ENCODE data around the gene LY6G6F.

LY6G6F gene

DNA sequence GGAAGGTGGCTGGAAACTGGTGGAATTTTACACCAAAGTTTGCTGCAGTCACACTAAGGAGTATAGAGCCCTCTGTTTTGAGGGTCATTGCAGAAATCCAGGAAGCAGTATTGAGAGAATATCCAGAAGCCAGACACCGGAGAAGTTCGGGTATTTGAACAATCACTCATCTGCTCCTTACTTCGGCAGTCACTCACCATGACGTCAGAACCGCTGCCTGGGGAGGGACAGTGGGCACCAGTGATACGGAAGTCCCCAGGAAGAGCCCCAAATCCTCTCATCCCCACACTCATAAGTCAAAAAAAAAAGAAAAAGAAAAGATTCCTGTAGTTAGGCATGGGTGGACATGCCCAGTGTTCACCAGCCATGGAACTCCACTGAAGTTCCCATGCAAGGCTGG lies 29.8 kb upstream of the LY6G6F start:
- FAIRE-seq = no peak

DNA sequence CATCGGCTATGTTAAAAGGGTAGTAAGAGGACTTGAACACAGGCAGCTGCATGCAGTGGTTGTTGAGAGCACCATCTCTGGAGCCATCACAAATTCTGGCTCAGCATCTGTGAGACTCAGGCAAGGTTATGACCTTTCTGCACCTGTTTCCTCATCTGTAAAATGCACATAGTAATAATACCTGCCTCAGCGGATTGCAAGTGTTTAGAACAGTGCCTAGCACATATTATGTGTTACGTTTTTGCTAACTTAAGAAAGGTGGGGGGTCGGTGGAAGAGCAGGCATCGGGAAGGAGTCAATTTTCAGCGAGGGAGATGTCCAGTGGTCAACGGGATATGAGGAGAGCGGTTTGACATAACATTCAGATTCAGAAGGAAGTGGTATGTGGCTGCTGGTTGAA lies 28.7 kb upstream of the LY6G6F start:
- FAIRE-seq = no peak

DNA sequence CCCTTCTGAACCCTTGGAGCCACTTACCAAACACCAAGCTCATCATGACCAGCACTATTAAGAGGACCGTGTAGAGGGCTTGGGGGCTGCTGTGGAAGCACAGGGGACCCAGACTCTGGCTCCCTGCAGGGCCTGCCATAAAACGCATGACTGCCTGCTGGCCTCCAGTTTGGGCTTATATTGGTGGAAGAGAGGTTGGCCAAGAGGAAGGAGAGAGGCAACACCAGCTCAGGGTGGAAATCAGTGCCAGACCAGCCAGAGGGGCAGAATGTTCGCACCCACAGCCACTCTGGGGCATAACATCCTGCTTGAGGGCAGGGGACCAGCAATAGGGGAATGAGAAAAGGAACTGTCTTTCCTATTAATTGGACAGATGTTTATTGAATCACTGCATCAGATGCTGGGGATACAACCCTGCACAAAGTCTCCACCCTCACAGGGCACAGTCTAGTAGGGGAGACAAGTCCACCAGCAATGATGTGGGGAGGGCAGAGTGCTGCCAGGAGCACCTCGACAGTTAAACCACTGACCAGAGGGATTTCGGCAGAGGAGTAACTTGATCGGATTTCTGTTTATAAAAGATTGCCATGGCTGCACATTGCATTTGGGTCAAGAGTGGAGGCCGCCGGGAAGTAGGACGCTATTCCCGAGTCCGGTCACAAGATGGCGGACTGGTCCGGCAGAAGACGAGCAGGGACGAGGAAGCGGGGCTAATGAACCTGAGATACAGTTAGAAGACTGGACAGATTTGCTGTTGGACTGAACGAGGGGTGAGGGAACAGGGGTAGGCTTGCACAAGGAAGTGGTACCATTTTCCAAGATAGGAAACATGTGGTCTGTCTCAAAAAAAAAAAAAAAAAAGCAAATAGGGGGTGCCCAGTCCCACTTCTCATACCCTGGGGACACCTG lies 26.2 kb upstream of the LY6G6F start, which contains the start of gene LY6G5C:
LY6G5C (minus strand) TSS at position 842 of the 909 bp plus-strand sequence; CDS start at position 148, 694 bp downstream.
- peak; percentile 35 for FAIRE-seq

DNA sequence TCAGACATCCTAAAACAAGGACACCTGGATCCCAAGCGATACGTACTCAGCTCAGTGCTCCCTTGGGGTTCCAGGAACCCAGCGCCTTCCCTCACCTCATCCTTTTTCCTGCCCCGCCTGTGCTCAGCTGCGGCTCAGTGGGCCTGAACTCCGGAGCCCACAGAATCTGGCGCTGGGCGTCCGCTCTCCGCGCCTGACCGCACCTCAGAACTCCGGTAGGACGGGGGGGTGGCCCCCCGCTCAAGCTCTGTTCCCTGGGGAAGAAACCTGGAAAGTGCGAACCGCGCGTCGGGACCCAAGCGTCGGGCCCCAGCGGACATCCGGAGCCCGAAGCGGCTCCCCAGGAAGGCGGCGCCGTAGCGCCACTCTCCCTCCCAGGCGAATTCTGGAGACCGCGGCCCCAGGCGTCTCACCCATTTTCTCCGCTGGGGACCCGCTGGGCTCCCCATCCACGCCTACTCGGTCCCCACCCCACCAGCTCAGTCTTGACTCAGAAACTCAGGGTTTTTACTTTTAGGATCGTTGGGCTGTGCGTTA lies 25.5 kb upstream of the LY6G6F start:
- FAIRE-seq = no peak

DNA sequence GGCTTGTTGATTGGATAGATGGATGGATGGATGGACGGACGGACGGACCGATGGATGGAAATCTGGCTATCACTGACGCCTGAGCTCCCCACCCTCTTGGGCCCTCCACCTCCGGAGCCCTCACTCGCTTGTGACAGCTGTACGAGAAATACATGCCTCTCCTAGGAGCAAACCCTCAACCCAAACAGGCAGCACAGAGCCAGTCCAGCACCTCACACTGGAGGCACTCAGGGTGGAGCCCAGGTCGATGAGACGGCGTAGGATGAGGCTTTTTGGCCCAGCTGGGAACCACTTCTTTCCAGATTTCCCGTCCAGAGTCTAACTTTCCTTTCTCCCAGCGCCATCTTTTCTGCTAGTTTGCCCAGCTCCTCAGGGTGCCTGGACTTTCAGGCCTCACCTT lies 23.1 kb upstream of the LY6G6F start:
- no peak for FAIRE-seq

DNA sequence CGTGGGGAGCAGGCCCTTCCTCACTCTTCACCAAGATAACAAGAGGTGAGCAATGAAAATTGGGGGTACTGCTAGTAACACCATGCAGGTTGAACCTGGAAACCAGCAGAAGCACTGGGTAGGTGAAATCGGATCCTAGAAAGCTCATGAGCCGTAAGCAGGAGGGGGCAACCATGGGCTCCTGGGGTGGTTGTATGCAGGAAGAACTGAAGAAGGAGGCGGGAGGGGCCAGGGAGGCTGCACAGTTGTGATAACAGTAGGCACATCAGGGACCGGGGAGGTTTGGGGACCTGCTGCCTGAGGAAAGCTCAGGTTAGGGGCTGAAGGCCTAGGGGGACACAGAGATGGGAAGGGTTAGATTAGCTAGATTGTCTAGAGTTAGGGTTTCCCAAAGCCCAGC lies 20.2 kb upstream of the LY6G6F start:
- no peak for FAIRE-seq

DNA sequence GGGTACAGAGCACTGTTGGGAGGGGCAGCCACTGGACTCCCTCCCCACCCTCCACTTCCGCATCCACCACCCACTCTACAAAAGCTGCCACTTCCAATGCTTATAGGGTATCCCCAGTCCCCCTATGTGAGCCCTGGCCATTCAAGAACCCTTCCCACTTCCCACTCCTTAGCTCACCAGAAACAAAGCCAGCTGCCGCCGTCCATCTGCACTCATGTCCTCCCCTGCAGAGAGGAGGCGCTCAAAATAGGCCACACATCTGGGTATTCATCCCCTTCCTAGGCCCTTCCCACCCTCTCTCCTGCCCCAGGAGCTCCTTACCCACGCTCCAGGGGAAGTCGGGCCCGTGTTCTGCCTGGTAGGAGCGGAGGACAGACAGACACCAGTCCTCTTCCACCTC lies 19.3 kb upstream of the LY6G6F start:
- FAIRE-seq = no peak

DNA sequence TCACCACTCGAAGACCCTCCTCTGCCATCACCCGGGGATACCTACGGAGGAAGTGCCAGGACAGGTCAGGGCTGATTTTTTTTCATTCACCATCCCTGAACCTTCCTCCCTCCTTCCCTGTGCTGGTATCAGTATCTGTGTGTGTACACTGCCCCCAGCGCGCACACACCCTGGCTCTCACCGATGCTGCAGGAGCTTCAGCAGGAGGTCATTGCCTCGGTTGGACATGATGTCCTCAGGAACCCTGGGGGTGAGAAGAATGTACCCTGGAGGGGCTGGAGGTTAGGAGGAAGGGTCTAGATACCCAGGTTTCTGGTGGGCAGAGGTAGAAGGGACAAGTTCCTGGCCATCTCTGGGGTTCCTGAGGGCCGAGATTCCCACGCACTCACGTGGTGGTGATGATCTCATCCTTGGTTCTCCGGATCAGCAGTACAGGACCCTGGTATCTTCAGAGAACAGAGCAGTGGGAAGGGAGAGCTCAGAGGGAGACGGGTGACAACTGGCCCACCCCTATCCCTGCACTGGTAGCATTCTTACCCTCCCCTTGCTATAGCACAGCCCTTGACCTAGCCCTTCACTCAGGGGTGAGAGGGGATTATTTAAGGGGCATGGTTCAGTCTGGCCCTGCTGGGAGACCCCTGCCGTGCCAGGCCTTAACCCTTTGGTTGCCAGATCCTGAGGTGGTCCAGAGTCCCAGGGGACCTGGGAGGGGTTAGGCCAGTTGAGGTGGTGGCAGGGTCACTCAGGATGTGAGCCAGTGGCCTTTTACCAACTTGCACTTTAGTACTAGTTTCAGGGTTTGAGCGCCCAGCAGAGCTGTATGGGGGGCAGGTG lies 18.6 kb upstream of the LY6G6F start:
- FAIRE-seq = no peak

DNA sequence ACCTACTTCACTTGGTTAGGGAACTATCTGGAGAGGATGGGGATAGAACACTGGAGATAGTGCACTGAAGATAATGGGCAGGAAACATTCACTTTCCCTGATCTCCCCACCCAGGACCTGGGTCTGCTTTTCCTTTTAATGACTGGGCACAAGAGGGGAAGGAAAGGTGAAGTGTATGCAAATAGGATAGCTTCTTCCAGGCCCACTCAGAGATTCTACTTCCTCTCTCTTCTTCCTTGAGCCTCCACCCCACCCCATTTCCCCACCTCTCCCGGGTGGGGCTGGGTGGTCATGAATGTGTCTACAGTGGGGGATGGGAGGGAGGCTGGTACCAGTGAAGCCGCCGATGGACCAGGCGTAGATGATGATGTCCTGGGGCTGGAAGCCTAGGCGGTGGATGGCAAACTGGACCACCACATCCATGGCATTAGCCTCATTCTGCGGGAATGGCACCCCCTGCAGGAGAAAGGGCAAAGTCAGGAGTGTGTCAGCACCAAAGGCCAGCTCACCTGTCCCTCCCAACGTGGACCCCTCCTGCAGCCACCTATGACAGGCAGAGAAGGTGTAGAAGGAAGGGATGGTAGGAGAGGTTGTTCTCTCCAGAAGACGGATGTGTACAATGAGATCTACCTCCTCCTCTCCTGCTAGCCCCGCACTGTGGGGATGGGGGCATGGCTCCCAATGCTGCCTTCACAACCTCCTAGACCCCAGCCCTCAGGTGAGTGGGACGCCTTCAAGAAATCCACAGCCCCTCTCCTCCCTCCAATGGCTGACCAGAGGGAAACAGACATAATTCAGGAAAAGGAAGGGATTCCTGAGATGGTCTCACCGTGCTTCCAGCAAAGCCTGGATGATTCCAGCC lies 17.2 kb upstream of the LY6G6F start:
- no peak for FAIRE-seq

DNA sequence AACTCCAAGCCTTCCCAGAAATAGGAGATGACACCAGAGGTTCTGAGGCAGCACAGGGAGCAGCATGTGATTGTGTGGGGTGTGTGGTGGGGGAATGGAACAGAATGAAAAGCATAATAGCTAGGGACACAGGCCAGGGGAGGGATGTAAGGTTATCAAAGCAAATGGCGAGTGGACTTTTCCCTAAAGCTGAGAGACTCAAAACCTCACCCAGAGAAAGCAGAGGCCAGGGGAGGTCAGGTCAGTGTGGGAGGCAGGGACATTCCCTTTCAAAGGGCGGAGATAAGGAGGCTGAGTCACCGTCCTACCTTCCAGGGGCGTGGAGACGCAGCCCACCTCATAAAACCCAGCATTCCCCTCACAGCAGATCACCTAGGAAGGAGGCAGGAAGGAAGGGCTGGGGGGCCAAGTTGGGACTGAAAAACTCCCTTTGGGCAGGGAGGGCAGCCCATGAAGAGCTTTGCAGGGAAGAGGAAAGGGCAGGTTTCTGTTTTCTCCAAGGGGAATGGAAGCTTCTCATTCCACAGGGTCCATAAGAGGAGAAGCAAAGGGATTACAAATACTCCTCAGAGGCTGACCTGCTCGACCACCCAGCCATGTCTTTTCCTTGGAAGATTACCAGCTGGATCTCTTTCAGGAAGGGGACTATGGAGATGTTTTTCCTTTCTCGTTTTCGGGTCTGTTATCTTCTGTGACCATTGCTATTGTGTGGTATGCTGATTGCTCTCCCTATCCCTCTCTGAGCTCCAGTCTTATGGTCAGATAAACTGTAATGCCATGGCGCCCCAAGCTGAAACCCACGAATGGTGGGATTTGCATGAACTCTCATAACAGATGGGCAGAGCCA lies 16.2 kb upstream of the LY6G6F start:
- FAIRE-seq = no peak

DNA sequence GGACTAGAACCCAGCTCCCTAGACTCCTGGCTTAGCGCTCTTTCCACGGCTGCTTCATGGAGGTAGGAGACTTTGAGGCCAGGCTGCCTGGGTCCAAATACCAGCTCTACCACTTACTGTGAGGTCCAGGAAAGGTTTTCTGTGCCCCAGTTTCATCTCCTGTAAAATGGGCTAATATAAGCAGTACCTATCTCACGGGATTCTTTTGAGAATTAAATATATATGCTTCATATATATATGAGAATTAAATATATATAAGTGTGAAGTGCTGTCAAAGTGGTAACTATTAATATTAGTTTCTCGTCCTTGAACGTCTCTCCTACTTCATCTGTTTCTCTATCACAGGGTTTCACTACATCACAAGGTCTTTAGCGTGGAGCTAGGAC lies 15.6 kb upstream of the LY6G6F start:
- FAIRE-seq = no peak

DNA sequence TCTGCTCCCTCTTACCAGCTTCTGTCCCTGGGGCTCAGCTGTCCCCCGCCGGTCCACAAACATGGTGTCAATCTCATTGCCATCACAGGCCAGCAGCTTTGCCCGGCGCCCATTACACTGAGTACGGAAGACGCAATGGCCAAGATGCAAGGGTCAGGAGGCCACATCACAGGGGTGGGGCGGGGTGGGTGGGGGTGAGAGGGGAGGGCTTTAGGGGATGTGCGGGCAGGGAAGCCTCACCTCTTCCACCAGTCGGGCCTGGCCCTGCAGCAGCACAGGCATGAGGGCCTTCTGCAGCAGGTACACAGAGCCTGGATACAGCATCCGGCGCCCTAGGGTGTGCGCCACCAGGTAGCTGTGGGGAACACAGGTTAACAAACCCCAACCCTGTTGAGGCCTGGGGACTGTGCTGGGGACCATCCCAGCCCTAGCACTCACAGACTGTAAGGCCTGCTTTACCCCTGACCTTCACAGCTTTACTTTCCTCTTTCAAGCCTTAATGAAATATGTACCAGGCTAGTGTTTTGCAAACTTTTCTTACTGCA lies 15.0 kb upstream of the LY6G6F start:
- FAIRE-seq = no peak

DNA sequence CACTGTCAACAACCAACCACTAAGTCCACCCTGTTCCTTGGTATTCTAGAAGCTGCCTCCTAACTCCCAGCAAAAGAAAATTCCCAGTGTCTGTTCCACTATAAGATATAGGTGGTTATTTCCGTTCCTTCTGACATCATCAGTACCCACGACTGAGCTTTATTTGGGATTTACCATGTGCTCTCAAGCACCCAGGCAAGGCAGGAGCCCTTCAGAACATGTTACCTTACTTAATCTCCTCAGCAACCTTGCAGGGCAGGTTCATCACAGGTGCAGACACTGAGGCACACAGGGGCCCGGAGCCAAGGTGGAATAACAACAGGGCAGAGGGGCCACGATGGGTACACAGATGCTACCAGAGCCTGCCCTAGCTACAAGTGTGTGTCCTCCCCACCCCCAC lies 14.3 kb upstream of the LY6G6F start:
- no peak for FAIRE-seq

DNA sequence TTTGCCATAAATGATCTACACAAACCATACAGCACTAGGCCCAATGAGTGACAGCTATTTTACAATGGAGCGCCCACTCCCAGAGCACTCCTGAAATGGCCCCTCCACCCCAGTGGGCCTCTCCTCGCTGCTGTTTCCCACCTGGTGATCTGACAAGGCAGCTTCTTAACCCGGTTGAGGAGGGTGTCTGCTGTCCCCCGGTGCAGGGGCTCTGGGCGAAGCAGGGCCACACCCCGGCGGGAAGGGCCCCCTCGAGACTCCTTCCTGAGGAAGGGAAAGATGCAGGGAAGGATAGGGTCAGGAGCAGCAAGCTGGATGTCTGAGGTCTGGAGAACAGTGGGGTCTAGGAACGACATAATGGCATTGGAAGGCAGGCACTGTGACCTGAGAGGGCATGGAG lies 13.8 kb upstream of the LY6G6F start:
- FAIRE-seq = no peak

DNA sequence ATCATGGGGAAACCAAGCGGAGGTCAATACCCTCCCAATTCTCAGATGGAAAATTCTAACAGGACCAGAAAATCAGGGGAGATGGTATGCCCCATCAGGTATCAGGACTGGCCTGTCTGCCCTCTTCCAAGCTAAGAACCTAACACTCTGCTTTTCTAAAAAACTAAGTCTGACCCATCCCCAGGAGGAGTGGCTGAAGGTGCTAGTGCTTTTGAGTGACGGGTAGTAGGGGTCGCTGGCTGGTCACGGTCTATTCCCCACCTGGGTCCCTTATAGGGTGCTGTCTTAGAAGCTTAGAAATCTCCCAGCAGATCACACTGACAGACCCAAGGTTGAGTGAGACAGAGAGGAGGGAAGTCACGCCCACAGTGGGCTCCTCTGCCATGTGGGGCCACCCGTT lies 13.1 kb upstream of the LY6G6F start:
- no peak for FAIRE-seq

DNA sequence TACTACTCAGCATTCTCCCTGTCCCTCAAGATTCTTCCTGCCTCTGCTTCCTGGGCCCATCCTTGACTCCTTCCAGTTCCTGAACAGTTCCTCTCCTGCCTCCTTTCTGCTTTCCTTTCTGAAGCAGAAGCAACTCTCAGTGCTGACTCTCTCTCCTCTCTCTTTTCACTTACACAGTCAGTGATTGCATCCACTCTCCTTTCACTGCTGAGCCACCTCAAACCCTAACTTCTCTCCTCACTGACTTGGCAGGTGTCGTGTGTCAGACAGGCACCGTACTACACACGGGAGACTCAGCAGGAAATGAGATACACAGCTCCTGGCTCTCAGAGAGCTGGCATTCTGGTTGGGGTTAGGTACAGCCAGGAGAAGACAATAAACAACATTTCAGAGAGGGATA lies 9.1 kb upstream of the LY6G6F start:
- FAIRE-seq = no peak

DNA sequence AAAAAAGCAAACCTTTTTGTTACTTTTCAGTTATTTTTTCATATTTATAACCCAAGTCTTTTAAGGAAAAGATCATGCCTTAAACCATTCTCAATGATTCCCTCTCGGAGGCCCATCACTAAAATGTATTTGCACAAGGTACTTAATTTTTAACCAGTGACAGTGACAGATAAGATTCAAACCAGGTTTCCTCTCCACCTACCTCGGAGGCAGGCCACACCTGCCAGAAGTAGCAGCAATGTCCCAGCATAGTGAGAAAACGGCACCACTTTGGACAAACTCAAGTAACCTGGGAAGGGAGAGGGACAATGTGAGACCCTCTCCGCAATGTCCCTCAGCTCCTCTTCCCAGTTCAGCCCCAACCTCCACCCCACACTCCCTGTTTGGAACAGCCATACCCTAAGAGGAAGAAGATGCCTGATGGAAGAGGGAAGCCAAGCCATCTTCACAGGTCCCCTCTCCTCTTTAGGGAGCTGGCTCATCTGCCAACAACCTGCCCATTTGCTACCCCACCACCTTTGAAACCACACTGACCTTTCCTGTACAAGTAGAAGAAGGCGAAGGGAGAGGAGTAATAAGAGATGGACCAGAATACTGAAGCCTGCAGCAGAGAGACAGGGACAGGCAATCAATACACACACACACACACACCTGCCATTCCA lies 5.8 kb upstream of the LY6G6F start:
- no peak for FAIRE-seq

DNA sequence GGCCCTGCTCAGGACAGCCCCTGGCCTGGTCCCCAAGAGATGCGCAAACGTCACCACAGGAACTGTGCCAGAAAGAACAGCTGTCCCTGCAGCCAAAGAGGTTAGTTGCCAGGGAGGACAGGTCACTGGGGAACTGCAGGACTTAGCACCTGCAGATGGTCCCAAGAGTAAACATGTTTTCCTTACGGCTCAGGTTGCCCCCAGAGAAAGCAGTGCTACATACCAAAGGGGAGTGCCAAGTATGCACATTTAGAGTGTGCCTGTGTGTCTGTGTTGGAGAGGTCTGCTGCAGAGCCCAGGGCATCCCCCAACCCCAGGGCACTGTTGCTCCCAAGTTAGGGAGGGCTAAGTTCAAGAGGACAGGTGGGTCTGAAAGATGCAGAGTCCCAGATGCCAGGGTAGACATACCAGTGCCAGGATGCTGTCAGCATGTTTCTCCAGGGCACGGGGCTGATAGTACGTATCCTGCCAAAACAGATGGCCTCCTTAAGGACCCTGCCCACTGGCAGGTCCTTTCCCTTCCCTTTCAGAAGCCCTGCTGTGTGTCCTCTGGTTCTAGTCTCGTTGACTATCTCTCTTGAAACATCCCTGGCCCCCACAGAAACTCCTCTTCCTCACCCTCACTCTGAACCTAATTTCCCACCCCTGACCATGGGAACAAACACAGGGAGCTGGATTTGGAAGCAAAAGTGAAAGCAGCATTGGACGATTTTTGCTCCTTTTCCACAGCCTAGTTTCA lies 4.8 kb upstream of the LY6G6F start:
- no peak for FAIRE-seq

DNA sequence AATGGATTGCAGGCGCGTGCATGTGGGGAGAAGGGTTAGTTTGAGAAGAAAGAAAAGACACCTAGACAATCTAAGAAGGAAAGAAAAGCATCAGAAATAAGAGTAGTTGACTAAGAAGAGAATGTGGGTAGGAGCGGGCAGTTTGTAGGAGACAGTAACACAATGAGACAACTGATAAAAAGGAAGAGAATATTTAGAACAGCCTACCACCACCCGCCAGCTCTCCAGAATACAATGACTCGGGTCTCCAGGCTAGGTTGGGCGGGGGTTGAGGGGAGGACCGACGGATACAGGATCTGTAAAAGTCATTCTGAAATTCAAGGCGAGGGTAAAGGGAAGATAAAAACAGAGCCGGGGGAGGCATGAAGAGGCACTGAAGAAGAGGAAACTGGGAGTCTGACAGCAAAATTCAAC lies 4.3 kb upstream of the LY6G6F start:
- FAIRE-seq = no peak

Data from endometrium (tissue), 2 donors.